HFFc6 (cell line): ENCODE measurements around the gene DLG5. TPM values are rescaled to one million over a fixed set of nuclear protein-coding genes. Genes with fewer than 3 reads are reported as not detected.

Experiments used
- DNase-seq: peaks from one replicate; pipeline ENCODE4 v3.0.0-alpha.2; 2018
- H3K27ac Mint-ChIP-seq: 2 replicates; pipeline ENCODE4 v1.8.0; 2020; ENCODE audit warnings: mild to moderate bottlenecking, mixed read lengths
- H3K27me3 Mint-ChIP-seq: 2 replicates; pipeline ENCODE4 v1.8.0; 2021; ENCODE audit warnings: mild to moderate bottlenecking, moderate library complexity, mixed read lengths; ENCODE audit not compliant: insufficient read depth
- H3K36me3 Mint-ChIP-seq: 2 replicates; pipeline ENCODE4 v1.8.0; 2021; ENCODE audit warnings: low read depth, mixed read lengths
- H3K4me1 Mint-ChIP-seq: 2 replicates; pipeline ENCODE4 v1.8.0; 2020; ENCODE audit warnings: low read depth, mixed read lengths
- H3K4me3 Mint-ChIP-seq: 2 replicates; pipeline ENCODE4 v1.8.0; 2020; ENCODE audit warnings: mild to moderate bottlenecking, moderate library complexity, mixed read lengths
- H3K9me3 Mint-ChIP-seq: 2 replicates; pipeline ENCODE4 v1.8.0; 2020; ENCODE audit warnings: mild to moderate bottlenecking, mixed read lengths
- CTCF ChIP-seq: fragments of 200-600 bp; sonication (generic); IDR thresholded peaks from 2 replicates; pipeline ENCODE4 v1.5.0; 2021; ENCODE audit warnings: antibody characterized with exemption, mild to moderate bottlenecking
- total RNA-seq, 6 experiments: library from RNA; stranded (reverse); fragmentation: NEBNext Ultra II Directional; extraction: Animal tissue kit (Norgen Biotek cat#: 25700); gene quantifications; 2 replicates in 1 of 6; 3 replicates in 5 of 6; pipeline ENCODE4 v1.2.3, GENCODE V29; 2021

The DLG5 gene
- total RNA-seq, 6 experiments from 2014 or later: 48.2 to 52.9 (median 49.7) TPM

DNA sequence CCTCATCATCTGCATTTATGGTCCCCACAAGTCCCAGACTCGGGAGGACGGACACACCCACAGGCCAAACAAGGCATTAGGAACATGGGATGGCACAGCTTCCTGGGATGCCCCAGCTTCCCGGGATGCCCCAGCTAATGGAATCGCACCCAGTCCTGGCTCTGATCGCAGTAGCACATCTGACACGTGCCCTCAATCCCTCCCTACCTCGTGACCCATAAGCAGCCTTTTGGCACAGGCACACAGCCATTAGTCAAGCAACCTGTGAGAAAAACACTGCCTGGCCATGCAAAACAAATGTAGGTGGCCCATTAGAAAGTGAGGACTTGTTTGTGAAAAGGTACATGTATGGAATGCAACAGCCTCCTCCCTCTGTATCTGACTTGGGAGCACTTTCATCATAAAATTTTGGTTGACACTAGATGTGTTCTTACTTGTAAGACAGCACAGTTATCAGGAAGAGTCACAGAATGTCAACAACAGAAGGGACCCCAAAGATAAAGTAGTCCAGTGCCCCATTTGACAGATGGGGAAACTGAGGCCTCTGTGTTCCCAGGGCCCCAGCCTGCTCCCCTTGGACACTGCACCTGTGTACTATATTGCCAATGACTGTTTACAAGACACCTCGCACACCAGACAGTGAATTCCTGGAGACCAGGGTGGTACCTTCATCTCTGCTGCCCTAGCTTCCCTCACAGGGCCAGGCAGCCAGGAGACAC lies 34.4 kb downstream of the DLG5 start:
- no peak for TF ChIP-seq CTCF
- peaks cover 3% of the 10 kb centered on the region for H3K27me3 Mint-ChIP-seq
- H3K36me3 Mint-ChIP-seq: no peaks in the 10 kb centered on the region
- no peak overlapping the region for H3K27ac Mint-ChIP-seq
- no peak for DNase-seq
- no peak overlapping the region for H3K4me3 Mint-ChIP-seq
- no peaks in the 10 kb centered on the region for H3K9me3 Mint-ChIP-seq
- peaks cover 53% of the 10 kb centered on the region for H3K4me1 Mint-ChIP-seq

GRCh38 chr10:77890097-77890496 lies 36.5 kb downstream of the DLG5 start:
- peaks cover 3% of the 10 kb centered on the region for H3K27me3 Mint-ChIP-seq
- no peaks in the 10 kb centered on the region for H3K9me3 Mint-ChIP-seq
- H3K36me3 Mint-ChIP-seq: no peaks in the 10 kb centered on the region
- H3K4me3 Mint-ChIP-seq: no peak overlapping the region
- H3K27ac Mint-ChIP-seq: no peak overlapping the region
- peaks cover 55% of the 10 kb centered on the region for H3K4me1 Mint-ChIP-seq
- DNase-seq: no peak
- TF ChIP-seq CTCF: peak; percentile 40; the same call in 1 of the 2 replicates

- no peak overlapping the region for H3K4me3 Mint-ChIP-seq
- H3K36me3 Mint-ChIP-seq: no peaks in the 10 kb centered on the region
- DNase-seq: no peak
- TF ChIP-seq CTCF: no peak
- H3K4me1 Mint-ChIP-seq: peaks cover 57% of the 10 kb centered on the region
- no peak overlapping the region for H3K27ac Mint-ChIP-seq
- peaks cover 3% of the 10 kb centered on the region; the same call in 1 of the 2 replicates for H3K27me3 Mint-ChIP-seq
- H3K9me3 Mint-ChIP-seq: no peaks in the 10 kb centered on the region
These were observed 37.2 kb downstream of the DLG5 start for GRCh38 chr10:77889277-77889903.

DNA sequence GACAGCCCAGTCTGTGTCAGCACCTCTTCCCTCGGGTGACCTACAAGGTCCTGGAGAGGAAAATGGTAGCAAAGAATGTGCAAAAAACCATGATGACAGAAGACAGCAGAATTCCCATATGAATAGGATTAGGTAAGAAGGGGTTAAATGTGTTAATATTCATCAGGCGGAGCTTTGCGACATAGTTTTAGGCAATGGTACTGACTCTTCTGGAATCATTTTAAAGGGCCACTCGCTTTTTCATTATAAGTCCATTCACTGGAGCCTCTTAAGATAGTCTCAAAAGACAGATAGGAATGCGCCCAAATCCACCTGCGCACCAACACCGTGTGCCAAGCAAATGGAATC lies 38.2 kb downstream of the DLG5 start:
- Mint-ChIP-seq H3K36me3 (no peaks in the 10 kb centered on the region), H3K4me3 (peak overlapping the region; percentile 79), H3K4me1 (peaks cover 61% of the 10 kb centered on the region), H3K27me3 (peaks cover 3% of the 10 kb centered on the region; the same call in 1 of the 2 replicates), H3K9me3 (no peaks in the 10 kb centered on the region), H3K27ac (peak overlapping the region; percentile 79)
- DNase-seq: no peak
- no peak for TF ChIP-seq CTCF

DNA sequence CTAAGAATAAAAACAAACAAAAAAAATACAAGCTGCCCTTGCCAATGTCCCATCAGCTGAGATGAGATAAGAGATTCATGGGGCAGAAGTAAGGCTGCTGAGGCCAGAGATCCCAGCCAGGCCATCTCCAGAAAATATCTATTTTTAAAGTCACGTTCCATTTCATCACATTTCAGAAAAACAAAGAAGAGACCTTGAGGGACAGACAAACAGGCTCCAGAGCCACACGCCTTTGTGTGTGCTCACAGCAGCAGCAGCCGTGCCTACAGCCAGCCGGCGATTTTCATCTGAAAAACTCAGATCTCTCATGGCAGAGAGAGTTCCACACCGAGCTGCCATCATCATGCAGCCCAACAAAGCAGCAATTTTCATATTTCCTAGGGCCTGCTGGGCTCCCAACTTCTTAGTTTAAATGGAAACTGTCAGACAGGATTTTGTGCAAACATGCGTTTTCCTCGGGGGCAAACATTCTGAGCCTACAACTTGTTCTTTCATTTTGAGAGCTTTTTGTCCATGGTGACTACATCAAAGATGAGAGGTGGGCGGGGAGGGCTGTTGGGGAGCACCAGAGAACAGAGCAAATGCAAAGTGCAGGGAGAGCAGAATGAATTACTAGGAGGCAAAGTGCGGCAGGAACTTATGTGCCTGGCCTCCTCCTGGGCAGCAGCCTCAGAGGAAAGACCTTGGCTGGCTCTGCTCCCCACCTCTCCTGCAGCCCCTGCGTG lies 38.8 kb downstream of the DLG5 start:
- Mint-ChIP-seq H3K9me3 (no peaks in the 10 kb centered on the region), H3K36me3 (no peaks in the 10 kb centered on the region), H3K27me3 (peaks cover 3% of the 10 kb centered on the region; the same call in 1 of the 2 replicates), H3K27ac (peak overlapping the region; percentile 79), H3K4me3 (peak overlapping the region; percentile 79), H3K4me1 (peaks cover 61% of the 10 kb centered on the region)
- peak; percentile 22 for DNase-seq
- no peak for TF ChIP-seq CTCF
